H9 (cell line): Measurements from ENCODE around the gene SRGN. TPM values are rescaled to one million over a fixed set of nuclear protein-coding genes. Genes with fewer than 3 reads are reported as not detected.

Source experiments
- DNase-seq: peaks from one replicate; pipeline ENCODE4 v3.0.0-alpha.2; 2017
- H2AFZ ChIP-seq: one replicate; pipeline ENCODE4 v1.6.1; 2013; ENCODE audit warnings: mild to moderate bottlenecking, low read length, control low read depth, moderate library complexity
- H2AK5ac ChIP-seq: 2 replicates; pipeline ENCODE4 v1.6.1; 2013; ENCODE audit warnings: low read length, control low read depth, mixed read lengths; ENCODE audit not compliant: insufficient read length
- H2BK120ac ChIP-seq: one replicate; pipeline ENCODE4 v1.6.1; 2013; ENCODE audit warnings: low read depth, mild to moderate bottlenecking, low read length, control low read depth, inconsistent platforms; ENCODE audit not compliant: poor library complexity, severe bottlenecking
- H2BK12ac ChIP-seq: 2 replicates; pipeline ENCODE4 v1.6.1; 2013; ENCODE audit warnings: low read length, control low read depth, mixed read lengths, low read depth; ENCODE audit not compliant: insufficient read length
- H2BK15ac ChIP-seq: 2 replicates; pipeline ENCODE4 v1.6.1; 2013; ENCODE audit warnings: low read depth, low read length, control low read depth
- H2BK20ac ChIP-seq: one replicate; pipeline ENCODE4 v1.6.1; 2013; ENCODE audit warnings: low read depth, mild to moderate bottlenecking, low read length, control low read depth, inconsistent platforms; ENCODE audit not compliant: poor library complexity, severe bottlenecking
- H2BK5ac ChIP-seq: 2 replicates; pipeline ENCODE4 v1.6.1; 2013; ENCODE audit warnings: low read length, control low read depth, mixed read lengths; ENCODE audit not compliant: insufficient read length
- H3K14ac ChIP-seq: 2 replicates; pipeline ENCODE4 v1.6.1; 2013; ENCODE audit warnings: low read length, control low read depth; ENCODE audit not compliant: insufficient read depth
- H3K18ac ChIP-seq: 2 replicates; pipeline ENCODE4 v1.6.1; 2013; ENCODE audit warnings: low read depth, mild to moderate bottlenecking, mixed read lengths, low read length, control low read depth; ENCODE audit not compliant: insufficient read length
- H3K23ac ChIP-seq: 2 replicates; pipeline ENCODE4 v1.6.1; 2013; ENCODE audit warnings: low read length, control low read depth, mixed read lengths, low read depth; ENCODE audit not compliant: insufficient read length
- H3K23me2 ChIP-seq: 2 replicates; pipeline ENCODE4 v1.6.1; 2013; ENCODE audit warnings: low read depth, mild to moderate bottlenecking, mixed read lengths, low read length, control low read depth; ENCODE audit not compliant: insufficient read length, poor library complexity, severe bottlenecking
- H3K27ac ChIP-seq: 2 replicates; pipeline ENCODE4 v1.5.1; 2013; ENCODE audit warnings: low read length, control low read depth, mixed read lengths, low read depth; ENCODE audit not compliant: insufficient read length
- H3K27me3 ChIP-seq: 2 replicates; pipeline ENCODE4 v1.6.1; 2013; ENCODE audit warnings: low read length, control low read depth, inconsistent platforms; ENCODE audit not compliant: insufficient read depth
- H3K4ac ChIP-seq: 2 replicates; pipeline ENCODE4 v1.6.1; 2013; ENCODE audit warnings: low read depth, mild to moderate bottlenecking, control low read depth, inconsistent platforms, low read length, moderate library complexity
- H3K4me1 ChIP-seq: 2 replicates; pipeline ENCODE4 v1.6.1; 2013; ENCODE audit warnings: low read length, control low read depth, inconsistent platforms; ENCODE audit not compliant: insufficient read depth
- H3K4me2 ChIP-seq: 2 replicates; pipeline ENCODE4 v1.6.1; 2013; ENCODE audit warnings: low read length, control low read depth, mixed read lengths; ENCODE audit not compliant: insufficient read length, insufficient read depth
- H3K56ac ChIP-seq: 2 replicates; pipeline ENCODE4 v1.6.1; 2013; ENCODE audit warnings: low read depth, mild to moderate bottlenecking, mixed read lengths, low read length, control low read depth; ENCODE audit not compliant: insufficient read length
- H3K79me1 ChIP-seq: 2 replicates; pipeline ENCODE4 v1.6.1; 2013; ENCODE audit warnings: low read depth, mild to moderate bottlenecking, moderate library complexity, low read length, control low read depth, inconsistent platforms; ENCODE audit not compliant: insufficient read depth, poor library complexity, severe bottlenecking
- H3K79me2 ChIP-seq: 2 replicates; pipeline ENCODE4 v1.6.1; 2013; ENCODE audit warnings: low read length, control low read depth, inconsistent platforms; ENCODE audit not compliant: insufficient read depth
- H3K9ac ChIP-seq: 2 replicates; pipeline ENCODE4 v1.6.1; 2013; ENCODE audit warnings: low read length, control low read depth, mixed read lengths; ENCODE audit not compliant: insufficient read length; ENCODE audit errors: extremely low read depth
- H3K9me3 ChIP-seq: one replicate; pipeline ENCODE4 v1.6.1; 2013; ENCODE audit warnings: low read depth, low read length, inconsistent platforms; ENCODE audit not compliant: control insufficient read depth
- H3T11ph ChIP-seq: one replicate; pipeline ENCODE4 v1.6.1; 2013; ENCODE audit warnings: mild to moderate bottlenecking, low read length, control low read depth, inconsistent platforms
- H4K20me1 ChIP-seq: one replicate; pipeline ENCODE4 v1.6.1; 2013; ENCODE audit not compliant: control insufficient read depth, insufficient read length, insufficient read depth
- H4K5ac ChIP-seq: 2 replicates; pipeline ENCODE4 v1.6.1; 2013; ENCODE audit warnings: low read depth, mild to moderate bottlenecking, mixed read lengths, low read length, control low read depth; ENCODE audit not compliant: insufficient read length
- H4K8ac ChIP-seq: replicated peaks from 2 replicates; pipeline ENCODE4 v1.6.1; 2013; ENCODE audit warnings: low read length, control low read depth, mixed read lengths, low read depth; ENCODE audit not compliant: insufficient read length
- H4K91ac ChIP-seq: 2 replicates; pipeline ENCODE4 v1.6.1; 2013; ENCODE audit warnings: low read depth, mild to moderate bottlenecking, moderate library complexity, mixed read lengths, low read length, control low read depth; ENCODE audit not compliant: insufficient read length
- H3K27ac Mint-ChIP-seq, 3 experiments: 2 replicates in 2 of 3; 3 replicates in 1 of 3; pipeline ENCODE4 v1.8.0; 2020 to 2021; ENCODE audit warnings: mixed read lengths in 3 of 3, mild to moderate bottlenecking in 1 of 3, moderate library complexity in 1 of 3
- H3K27me3 Mint-ChIP-seq: 2 replicates; pipeline ENCODE4 v1.8.0; 2021; ENCODE audit warnings: low read depth, mild to moderate bottlenecking, moderate library complexity, mixed read lengths
- H3K36me3 Mint-ChIP-seq, 3 experiments: 2 replicates in 2 of 3; 3 replicates in 1 of 3; pipeline ENCODE4 v1.8.0; 2020 to 2021; ENCODE audit warnings: low read depth in 3 of 3, mixed read lengths in 3 of 3; ENCODE audit not compliant: insufficient read depth in 1 of 3
- H3K4me1 Mint-ChIP-seq, 2 experiments: 2 replicates each; pipeline ENCODE4 v1.8.0; 2020; ENCODE audit warnings: mixed read lengths in 2 of 2
- H3K4me3 Mint-ChIP-seq, 2 experiments: 2 replicates in 1 of 2; 3 replicates in 1 of 2; pipeline ENCODE4 v1.8.0; 2020 to 2021; ENCODE audit warnings: mild to moderate bottlenecking in 2 of 2, mixed read lengths in 2 of 2, moderate library complexity in 1 of 2
- H3K9me3 Mint-ChIP-seq, 2 experiments: 2 replicates in 1 of 2; 3 replicates in 1 of 2; pipeline ENCODE4 v1.8.0; 2020; ENCODE audit warnings: mild to moderate bottlenecking in 2 of 2, mixed read lengths in 2 of 2, moderate library complexity in 1 of 2
- WGBS: extraction: QIAGEN DNeasy Blood & Tissue Kit; methylation state at CpG from one replicate; pipeline ENCODE4 v1.1.7; 2013; ENCODE audit warnings: missing lambda C conversion rate, low lambda C conversion rate, mixed read lengths; ENCODE audit not compliant: insufficient read length; ENCODE audit errors: extremely low coverage; 5-methylcytosine and 5-hydroxymethylcytosine counted together
- total RNA-seq: library from RNA; stranded (reverse); gene quantifications from 2 replicates; pipeline ENCODE4 v1.2.1, GENCODE V29; 2021
- TF ChIP-seq, protein P1 (sequence below): fragments of 200-600 bp; sonication (generic); conservative IDR thresholded peaks from 3 replicates; pipeline ENCODE4 v1.8.0; 2021; ENCODE audit warnings: antibody characterized with exemption, mild to moderate bottlenecking

The SRGN gene
- total RNA-seq, 1 experiment from 2014 or later = not detected

DNA sequence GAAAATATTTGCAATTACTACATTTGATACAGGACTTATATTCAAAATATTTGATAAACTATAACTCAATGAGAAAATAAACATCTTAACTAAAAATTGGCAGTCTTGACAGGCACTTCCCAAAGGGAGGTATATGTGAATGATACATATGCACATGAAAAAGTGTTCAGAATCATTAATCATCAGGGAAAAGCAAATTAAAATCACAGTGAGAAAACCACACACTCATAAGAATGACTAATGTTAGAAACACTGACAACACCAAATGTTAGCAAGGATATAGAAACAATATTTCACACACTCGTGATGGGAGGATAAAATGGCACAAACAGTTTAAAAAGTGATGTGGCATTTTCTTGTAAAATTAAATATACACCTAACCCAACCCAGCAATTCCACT, 32.0 kb downstream of the SRGN start:
- H2AFZ ChIP-seq = no peak overlapping the region
- H3K4me1 ChIP-seq = no peaks in the 10 kb centered on the region
- H3K9me3 ChIP-seq = no peaks in the 10 kb centered on the region
- H3K79me2 ChIP-seq = no peaks in the 10 kb centered on the region; the same call in 1 of the 2 replicates
- Mint-ChIP-seq H3K27ac (no peak overlapping the region), H3K27me3 (no peaks in the 10 kb centered on the region), H3K36me3 (no peaks in the 10 kb centered on the region), H3K9me3 (no peaks in the 10 kb centered on the region), H3K4me1 (peaks cover 5 to 12% of the 10 kb centered on the region in 2 experiments), H3K4me3 (no peak overlapping the region)
- H4K8ac ChIP-seq = no peak overlapping the region
- TF ChIP-seq, protein P1, sequence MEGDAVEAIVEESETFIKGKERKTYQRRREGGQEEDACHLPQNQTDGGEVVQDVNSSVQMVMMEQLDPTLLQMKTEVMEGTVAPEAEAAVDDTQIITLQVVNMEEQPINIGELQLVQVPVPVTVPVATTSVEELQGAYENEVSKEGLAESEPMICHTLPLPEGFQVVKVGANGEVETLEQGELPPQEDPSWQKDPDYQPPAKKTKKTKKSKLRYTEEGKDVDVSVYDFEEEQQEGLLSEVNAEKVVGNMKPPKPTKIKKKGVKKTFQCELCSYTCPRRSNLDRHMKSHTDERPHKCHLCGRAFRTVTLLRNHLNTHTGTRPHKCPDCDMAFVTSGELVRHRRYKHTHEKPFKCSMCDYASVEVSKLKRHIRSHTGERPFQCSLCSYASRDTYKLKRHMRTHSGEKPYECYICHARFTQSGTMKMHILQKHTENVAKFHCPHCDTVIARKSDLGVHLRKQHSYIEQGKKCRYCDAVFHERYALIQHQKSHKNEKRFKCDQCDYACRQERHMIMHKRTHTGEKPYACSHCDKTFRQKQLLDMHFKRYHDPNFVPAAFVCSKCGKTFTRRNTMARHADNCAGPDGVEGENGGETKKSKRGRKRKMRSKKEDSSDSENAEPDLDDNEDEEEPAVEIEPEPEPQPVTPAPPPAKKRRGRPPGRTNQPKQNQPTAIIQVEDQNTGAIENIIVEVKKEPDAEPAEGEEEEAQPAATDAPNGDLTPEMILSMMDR = no peak
- H3K18ac ChIP-seq = no peak overlapping the region
- H3K14ac ChIP-seq = no peak overlapping the region
- H2BK12ac ChIP-seq = no peak overlapping the region
- no peaks in the 10 kb centered on the region for H3K27me3 ChIP-seq
- no peak overlapping the region for H2BK120ac ChIP-seq
- H3T11ph ChIP-seq = no peak overlapping the region
- no peak overlapping the region for H4K5ac ChIP-seq
- no peak overlapping the region for H2BK15ac ChIP-seq
- H3K79me1 ChIP-seq = no peaks in the 10 kb centered on the region
- DNase-seq = no peak
- no peak overlapping the region for H3K56ac ChIP-seq
- no peak overlapping the region for H2BK5ac ChIP-seq
- H3K27ac ChIP-seq = no peak overlapping the region
- H3K23me2 ChIP-seq = peaks cover 5% of the 10 kb centered on the region
- no peak overlapping the region for H3K4me2 ChIP-seq
- no CpG with 5 or more reads among the region's 1 CpG for WGBS
- no peak overlapping the region for H2BK20ac ChIP-seq
- H3K9ac ChIP-seq = no peak overlapping the region
- H2AK5ac ChIP-seq = no peak overlapping the region
- no peak overlapping the region for H4K91ac ChIP-seq
- no peak overlapping the region for H3K4ac ChIP-seq
- no peaks in the 10 kb centered on the region for H4K20me1 ChIP-seq
- H3K23ac ChIP-seq = no peak overlapping the region
